Cardiac ventricle fibroblast (primary cell): ENCODE measurements around the gene RNU1-3. TPM values are rescaled to one million over a fixed set of nuclear protein-coding genes. Genes with fewer than 3 reads are reported as not detected.

ENCODE experiments used
- total RNA-seq: library from RNA; depleted of rRNA; stranded (reverse); fragments of >200 nt; gene quantifications from 2 replicates; pipeline ENCODE4 v1.2.3, GENCODE V29; 2015

The RNU1-3 gene
- total RNA-seq, result under 0.01 TPM in 2 replicates

GRCh38 chr1:16666502-16667413, at the start of gene RNU1-3:
Gene RNU1-3, minus strand, starts transcription at chr1:16666948.

Other genes with a start within 250 kb of the RNU1-3 start
- gene SPATA21, start 229.5 kb downstream of the RNU1-3 start, total RNA-seq, result not detected in 2 replicates
- 49.8 and 53.7 TPM in 2 replicates for gene NECAP2, start 226.2 kb downstream of the RNU1-3 start, total RNA-seq
- gene RNU1-1, start 152.7 kb downstream of the RNU1-3 start, total RNA-seq, result under 0.01 TPM in 2 replicates
- 22.7 and 27.6 TPM in 2 replicates for gene NBPF1, start 53.4 kb downstream of the RNU1-3 start, total RNA-seq
- gene RNU1-4, start 73.6 kb upstream of the RNU1-3 start, total RNA-seq, result under 0.01 TPM in 2 replicates
- under 0.01 TPM in 2 replicates for gene RNU1-2, start 229.0 kb upstream of the RNU1-3 start, total RNA-seq